GM23338 (cell line): Measurements from ENCODE around the gene TAF4. TPM values are rescaled to one million over a fixed set of nuclear protein-coding genes. Genes with fewer than 3 reads are reported as not detected.

Experiments
- ATAC-seq: fragments of 200-7000 bp; cut with Tn5 transposase; 3 replicates; pipeline ENCODE4 v1.9.1; 2020
- DNase-seq: peaks from one replicate; pipeline ENCODE4 v3.0.0-alpha.2; 2015; ENCODE audit warnings: low spot score
- H2AFZ ChIP-seq: fragments of 200-600 bp; sonication (generic); 2 replicates; pipeline ENCODE4 v1.8.0; 2016; ENCODE audit warnings: antibody characterized with exemption, mild to moderate bottlenecking, moderate library complexity
- H3F3A ChIP-seq: fragments of 200-600 bp; sonication (generic); replicated peaks from 2 replicates; pipeline ENCODE4 v1.8.0; 2017; ENCODE audit warnings: antibody characterized with exemption, mixed run types, low read depth
- H3K27ac ChIP-seq: fragments of 200-600 bp; sonication (generic); 2 replicates; pipeline ENCODE4 v1.6.1; 2016; ENCODE audit warnings: low read depth
- H3K27me3 ChIP-seq: fragments of 200-600 bp; sonication (generic); 2 replicates; pipeline ENCODE4 v1.8.0; 2016; ENCODE audit warnings: mild to moderate bottlenecking, mixed run types, moderate library complexity; ENCODE audit not compliant: insufficient read depth
- H3K36me3 ChIP-seq: fragments of 200-600 bp; sonication (generic); 2 replicates; pipeline ENCODE4 v1.8.0; 2016; ENCODE audit warnings: mild to moderate bottlenecking; ENCODE audit not compliant: insufficient read depth
- H3K4me1 ChIP-seq: fragments of 200-600 bp; sonication (generic); 2 replicates; pipeline ENCODE4 v1.8.0; 2016; ENCODE audit warnings: mild to moderate bottlenecking, moderate library complexity; ENCODE audit not compliant: insufficient read depth
- H3K4me2 ChIP-seq: fragments of 200-600 bp; sonication (generic); 2 replicates; pipeline ENCODE4 v1.7.1; 2017; ENCODE audit warnings: mixed run types
- H3K4me3 ChIP-seq: fragments of 200-600 bp; sonication (generic); 2 replicates; pipeline ENCODE4 v1.6.1; 2016; ENCODE audit warnings: mixed run types
- H3K79me2 ChIP-seq: fragments of 200-600 bp; sonication (generic); replicated peaks from 2 replicates; pipeline ENCODE4 v1.8.0; 2017; ENCODE audit warnings: mild to moderate bottlenecking; ENCODE audit not compliant: insufficient read depth
- H3K9me2 ChIP-seq: fragments of 200-600 bp; sonication (generic); 2 replicates; pipeline ENCODE4 v1.8.0; 2017; ENCODE audit not compliant: insufficient read depth
- H4K20me1 ChIP-seq: fragments of 200-600 bp; sonication (generic); replicated peaks from 2 replicates; pipeline ENCODE4 v1.8.0; 2017; ENCODE audit warnings: mild to moderate bottlenecking; ENCODE audit not compliant: insufficient read depth
- H3K27ac Mint-ChIP-seq: 2 replicates; pipeline ENCODE4 v1.8.0; 2020; ENCODE audit warnings: inconsistent platforms, mild to moderate bottlenecking, moderate library complexity, mixed read lengths
- H3K27me3 Mint-ChIP-seq: 3 replicates; pipeline ENCODE4 v1.8.0; 2022; ENCODE audit warnings: low read depth, mild to moderate bottlenecking, moderate library complexity, mixed read lengths, inconsistent platforms; ENCODE audit not compliant: insufficient read depth, poor library complexity
- H3K36me3 Mint-ChIP-seq: 3 replicates; pipeline ENCODE4 v1.8.0; 2021; ENCODE audit warnings: low read depth, mild to moderate bottlenecking, inconsistent platforms, moderate library complexity, mixed read lengths
- H3K4me1 Mint-ChIP-seq: 3 replicates; pipeline ENCODE4 v1.8.0; 2020; ENCODE audit warnings: mild to moderate bottlenecking, inconsistent platforms, mixed read lengths
- H3K4me3 Mint-ChIP-seq: 3 replicates; pipeline ENCODE4 v1.8.0; 2021; ENCODE audit warnings: moderate library complexity, mild to moderate bottlenecking, inconsistent platforms, mixed read lengths
- H3K9me3 Mint-ChIP-seq: 3 replicates; pipeline ENCODE4 v1.8.0; 2020; ENCODE audit warnings: moderate library complexity, mild to moderate bottlenecking, inconsistent platforms, mixed read lengths
- CREB1 ChIP-seq: fragments of 250-450 bp; sonication (Bioruptor Pico); IDR thresholded peaks from 2 replicates; pipeline ENCODE4 v1.5.0; 2020; ENCODE audit warnings: low read depth, mild to moderate bottlenecking, moderate library complexity
- CTCF ChIP-seq, 2 experiments: fragments of 200-600 bp in 1 of 2; sonication (generic) in 1 of 2; conservative IDR thresholded peaks; 2 replicates each; pipeline versions ENCODE4 v1.5.1 to v1.6.1; 2016 to 2017; ENCODE audit warnings: antibody characterized with exemption in 2 of 2, low read depth in 2 of 2, mild to moderate bottlenecking in 2 of 2, moderate library complexity in 1 of 2
- ETS1 ChIP-seq: IDR thresholded peaks from 2 replicates; pipeline ENCODE4 v1.6.1; 2016; ENCODE audit warnings: antibody characterized with exemption
- EZH2 ChIP-seq: fragments of 200-600 bp; sonication (generic); IDR thresholded peaks from one replicate; pipeline ENCODE4 v1.8.0; 2017; ENCODE audit warnings: antibody characterized with exemption, mild to moderate bottlenecking, low read depth; ENCODE audit not compliant: unreplicated experiment
- EZH2phosphoT487 ChIP-seq: fragments of 200-600 bp; sonication (generic); IDR thresholded peaks from one replicate; pipeline ENCODE4 v1.8.1; 2018; ENCODE audit warnings: antibody characterized with exemption; ENCODE audit not compliant: unreplicated experiment
- JUNB ChIP-seq: IDR thresholded peaks from one replicate; pipeline ENCODE4 v1.6.1; 2016; ENCODE audit warnings: antibody characterized with exemption; ENCODE audit not compliant: unreplicated experiment
- NANOG ChIP-seq: IDR thresholded peaks from 2 replicates; pipeline ENCODE4 v1.6.1; 2016; ENCODE audit warnings: antibody characterized with exemption, borderline replicate concordance
- POLR2AphosphoS5 ChIP-seq: IDR thresholded peaks from 2 replicates; pipeline ENCODE4 v1.6.1; 2016; ENCODE audit warnings: antibody characterized with exemption, low read depth
- REST ChIP-seq: IDR thresholded peaks from one replicate; pipeline ENCODE4 v1.6.1; 2018; ENCODE audit warnings: antibody characterized with exemption; ENCODE audit not compliant: unreplicated experiment
- STAT1 ChIP-seq: IDR thresholded peaks from one replicate; pipeline ENCODE4 v1.6.1; 2016; ENCODE audit warnings: antibody characterized with exemption; ENCODE audit not compliant: unreplicated experiment
- ZNF114 ChIP-seq: fragments of 250-450 bp; sonication (Bioruptor Pico); IDR thresholded peaks from 2 replicates; pipeline ENCODE4 v1.5.0; 2020; ENCODE audit warnings: mild to moderate bottlenecking, moderate library complexity
- ZNF331 ChIP-seq: fragments of 250-450 bp; sonication (Bioruptor Pico); IDR thresholded peaks from 2 replicates; pipeline ENCODE4 v1.5.0; 2020; ENCODE audit warnings: low read depth, mild to moderate bottlenecking, moderate library complexity
- ZNF462 ChIP-seq: fragments of 250-450 bp; sonication (Bioruptor Pico); IDR thresholded peaks from 2 replicates; pipeline ENCODE4 v1.5.0; 2020; ENCODE audit warnings: mild to moderate bottlenecking, moderate library complexity
- polyA plus RNA-seq: library from polyadenylated mRNA; unstranded; fragments of >200 nt; fragmentation: Nextera tagmentation; extraction: Ambion mirVana; gene quantifications from 2 replicates; pipeline ENCODE4 v1.2.1, GENCODE V29; 2016
- total RNA-seq: library from RNA; depleted of rRNA; stranded (reverse); fragments of >200 nt; shearing (Covaris generic); gene quantifications from 2 replicates; pipeline ENCODE4 v1.2.3, GENCODE V29; 2014

Gene TAF4
- total and polyA plus RNA-seq, 2 experiments from 2014 or later: 7.2 to 60.0 TPM

- Histone ChIP-seq H3K9me2 (no peaks in the 10 kb centered on the region), H3F3A (no peaks in the 10 kb centered on the region), H3K36me3 (no peaks in the 10 kb centered on the region), H3K27ac (no peak overlapping the region), H2AFZ (no peak overlapping the region), H4K20me1 (no peaks in the 10 kb centered on the region), H3K27me3 (no peaks in the 10 kb centered on the region), H3K4me3 (no peak overlapping the region), H3K4me2 (no peak overlapping the region), H3K4me1 (no peaks in the 10 kb centered on the region), H3K79me2 (no peaks in the 10 kb centered on the region)
- no peak for TF ChIP-seq STAT1
- no peak for TF ChIP-seq POLR2AphosphoS5
- TF ChIP-seq EZH2phosphoT487: no peak
- no peak for TF ChIP-seq ZNF331 (CRISPR knock-in tag)
- TF ChIP-seq REST: no peak
- no peak for TF ChIP-seq ETS1
- TF ChIP-seq ZNF462 (CRISPR knock-in tag): no peak
- TF ChIP-seq NANOG: no peak
- TF ChIP-seq EZH2: no peak
- no peak for TF ChIP-seq CTCF (conservative IDR thresholded peaks at IDR 0.05; ENCODE audit: low read depth in 2 of 2)
- no peak for TF ChIP-seq CREB1 (CRISPR knock-in tag)
- TF ChIP-seq JUNB: no peak
- no peak for TF ChIP-seq ZNF114 (CRISPR knock-in tag)
- Mint-ChIP-seq H3K27me3 (peaks cover 7% of the 10 kb centered on the region), H3K4me3 (no peak overlapping the region), H3K4me1 (no peaks in the 10 kb centered on the region), H3K36me3 (peaks cover 7% of the 10 kb centered on the region; the same call in 2 of the 3 replicates), H3K9me3 (peaks cover 4% of the 10 kb centered on the region; the same call in 2 of the 3 replicates), H3K27ac (no peak overlapping the region)
- ATAC-seq (no peak), DNase-seq (no peak)
Observed at GRCh38 chr20:61925555-61926252, 140.0 kb downstream of the TAF4 start.
